ENCODE data around the gene LRCH2. TPM values are rescaled to one million over a fixed set of nuclear protein-coding genes. Genes with fewer than 3 reads are reported as not detected.

Gene LRCH2
- total and polyA plus RNA-seq, 2 of the 4 experiments (the other 2 are of a cell fraction) = 2.6 to 4.3 TPM

- DNase-seq = peak; percentile 2
- WGBS, 2 experiments (ENCODE audit: extremely low coverage in 2 of 2, insufficient read length in 1 of 2) = no CpG with 5 or more reads among the region's 3 CpGs
- H3K36me3 ChIP-seq (ENCODE audit: control insufficient read depth, insufficient read depth, low read length) = 0 out of 2 replicates have a peak, but pooled peaks cover 1% of the 10 kb centered on the region
- no peaks in the 10 kb centered on the region for H3K9me1 ChIP-seq (ENCODE audit: insufficient read depth, low read length)
- H4K8ac ChIP-seq (ENCODE audit: low read depth in 2 of 2, low read length in 2 of 2) = no peak overlapping the region
- TF ChIP-seq MXI1 (IDR thresholded peaks at IDR 0.05; ENCODE audit: borderline replicate concordance, low read depth, low read length) = no peak
- no peak for TF ChIP-seq MAFK (IDR thresholded peaks at IDR 0.05; ENCODE audit: low read depth, low read length)
- no peak for TF ChIP-seq ELK1 (IDR thresholded peaks at IDR 0.05; ENCODE audit: borderline replicate concordance, low read depth, low read length)
- no peak for TF ChIP-seq FOS (IDR thresholded peaks at IDR 0.05; ENCODE audit: low read depth, low read length)
- no peak for TF ChIP-seq RFX5 (IDR thresholded peaks at IDR 0.05; ENCODE audit: low read depth, low read length)
- no peak for TF ChIP-seq MAZ (IDR thresholded peaks at IDR 0.05; ENCODE audit: borderline replicate concordance, low read depth, low read length)
- no peak for TF ChIP-seq USF2 (IDR thresholded peaks at IDR 0.05; ENCODE audit: low read depth, low read length)
- no peak for TF ChIP-seq SMC3 (IDR thresholded peaks at IDR 0.05; ENCODE audit: low read depth, low read length)
- no peak for TF ChIP-seq BHLHE40 (IDR thresholded peaks at IDR 0.05; ENCODE audit: low read depth, low read length)
- no peak for TF ChIP-seq NFE2L2 (IDR thresholded peaks at IDR 0.05; ENCODE audit: low read depth, low read length)
- no peak for TF ChIP-seq RAD21 (IDR thresholded peaks at IDR 0.05; ENCODE audit: low read length)
- no peak for TF ChIP-seq CTCF (conservative IDR thresholded peaks at IDR 0.05; ENCODE audit: low read depth, low read length)
- no peak for TF ChIP-seq CHD1 (IDR thresholded peaks at IDR 0.05; ENCODE audit: low read depth, low read length)
- no peak for TF ChIP-seq POLR2A (IDR thresholded peaks at IDR 0.05; ENCODE audit: low read depth, low read length)
- TF ChIP-seq CEBPB (IDR thresholded peaks at IDR 0.05; ENCODE audit: low read depth, low read length) = no peak
- TF ChIP-seq RCOR1 (IDR thresholded peaks at IDR 0.05; ENCODE audit: insufficient replicate concordance, low read length) = no peak
- intact Hi-C loops (cut with micrococcal nuclease) (no loop called here), in situ Hi-C loops (cut with MboI; ENCODE audit: low sequenced_read_pairs) (loop anchor here (25.0 kb wide), 1 partner anchor 522 kb away; no protein-coding TSS in a partner anchor), dilution Hi-C loops (cut with HindIII; ENCODE audit: low sequenced_read_pairs, unreplicated experiment) (no loop called here)
- no peak overlapping the region for H3K4me2 ChIP-seq (ENCODE audit: low read depth, low read length)
- H2AK9ac ChIP-seq (replicated peaks; ENCODE audit: low read depth, low read length, poor library complexity) = no peak overlapping the region
- H3K56ac ChIP-seq (ENCODE audit: extremely low read depth, insufficient read depth, low read length) = no peak overlapping the region
- H2BK20ac ChIP-seq (ENCODE audit: low read depth, low read length) = no peak overlapping the region
- CTCF ChIA-PET = no interaction called here
- H3K14ac ChIP-seq (replicated peaks; ENCODE audit: low read depth, low read length) = no peak overlapping the region
- no peak overlapping the region for H3K27ac ChIP-seq (ENCODE audit: insufficient read depth, low read length)
- no peak overlapping the region for H2AFZ ChIP-seq (replicated peaks; ENCODE audit: low read length, poor library complexity)
- POLR2A ChIA-PET (ENCODE audit: unreplicated experiment) = no interaction called here
- H3K18ac ChIP-seq (ENCODE audit: low read depth, low read length) = no peak overlapping the region
- no peaks in the 10 kb centered on the region for H3K79me1 ChIP-seq (ENCODE audit: low read depth in 1 of 2, low read length in 2 of 2)
- H2AK5ac ChIP-seq (ENCODE audit: low read depth, low read length) = no peak overlapping the region
- BruUV-seq (replicated peaks) = no TSS peak
- H3K4me1 ChIP-seq (ENCODE audit: control insufficient read depth, insufficient read depth, low read length) = no peaks in the 10 kb centered on the region
- no peaks in the 10 kb centered on the region for H4K20me1 ChIP-seq (ENCODE audit: insufficient read depth, low read length)
- H2BK120ac ChIP-seq (ENCODE audit: low read depth, low read length) = no peak overlapping the region
- H3K27me3 ChIP-seq (ENCODE audit: control insufficient read depth, insufficient read depth, low read length) = no peaks in the 10 kb centered on the region
- no peaks in the 10 kb centered on the region for H3K9me3 ChIP-seq (ENCODE audit: control insufficient read depth, insufficient read depth, low read length)
- no peak overlapping the region for H3K23ac ChIP-seq (ENCODE audit: low read depth, low read length)
- H2BK5ac ChIP-seq (ENCODE audit: low read depth, low read length, poor library complexity, severe bottlenecking) = no peak overlapping the region
- H3K4me3 ChIP-seq (ENCODE audit: insufficient read depth, low read depth, low read length) = no peak overlapping the region
- no peak overlapping the region for H4K5ac ChIP-seq (ENCODE audit: low read depth, low read length)
- no peak overlapping the region for H4K91ac ChIP-seq (ENCODE audit: insufficient read depth, low read depth, low read length)
- no peak overlapping the region for H3K4ac ChIP-seq (ENCODE audit: low read depth, low read length)
- ATAC-seq (ENCODE audit: low read depth) = no peak
- H2BK15ac ChIP-seq (ENCODE audit: low read depth, low read length) = no peak overlapping the region
- no peak overlapping the region for H3K9ac ChIP-seq (ENCODE audit: low read depth, low read length)
These were observed 99.5 kb downstream of the LRCH2 start for GRCh38 chrX:115134382-115134781.
